Osteoblast (primary cell): Measurements from ENCODE around the gene TMEM213. TPM values are rescaled to one million over a fixed set of nuclear protein-coding genes. Genes with fewer than 3 reads are reported as not detected.

ENCODE experiments used
- DNase-seq: peaks from one replicate; pipeline ENCODE4 v3.0.0; 2011; ENCODE audit warnings: low spot score, mixed read lengths; ENCODE audit not compliant: insufficient read length; ENCODE audit errors: missing footprints
- H2AFZ ChIP-seq: 2 replicates; pipeline ENCODE4 v1.6.0; 2011; ENCODE audit warnings: mild to moderate bottlenecking, low read length
- H3K27ac ChIP-seq: 2 replicates; pipeline ENCODE4 v1.5.1; 2011; ENCODE audit warnings: mild to moderate bottlenecking, low read depth, low read length, moderate library complexity
- H3K27me3 ChIP-seq: 2 replicates; pipeline ENCODE4 v1.6.0; 2012; ENCODE audit warnings: mild to moderate bottlenecking, control low read depth, inconsistent platforms, low read length, moderate library complexity; ENCODE audit not compliant: insufficient read depth
- H3K36me3 ChIP-seq: 2 replicates; pipeline ENCODE4 v1.5.1; 2011; ENCODE audit warnings: mild to moderate bottlenecking, low read length, control low read depth, moderate library complexity; ENCODE audit not compliant: insufficient read depth
- H3K4me1 ChIP-seq: 2 replicates; pipeline ENCODE4 v1.5.1; 2011; ENCODE audit warnings: mild to moderate bottlenecking, low read length, control low read depth, moderate library complexity; ENCODE audit not compliant: insufficient read depth
- H3K4me2 ChIP-seq: 2 replicates; pipeline ENCODE4 v1.6.0; 2011; ENCODE audit warnings: mild to moderate bottlenecking, low read length; ENCODE audit not compliant: insufficient read depth
- H3K4me3 ChIP-seq: fragments of 200-600 bp; sonication (generic); 3 replicates; pipeline ENCODE4 v1.5.1; 2012; ENCODE audit warnings: mild to moderate bottlenecking, low read length, inconsistent platforms; ENCODE audit not compliant: insufficient read depth
- H3K79me2 ChIP-seq: 2 replicates; pipeline ENCODE4 v1.6.0; 2012; ENCODE audit warnings: mild to moderate bottlenecking, low read length, control low read depth, inconsistent platforms; ENCODE audit not compliant: insufficient read depth
- H3K9me3 ChIP-seq: 2 replicates; pipeline ENCODE4 v1.5.1; 2011; ENCODE audit warnings: low read depth, low read length, control low read depth
- H4K20me1 ChIP-seq: 2 replicates; pipeline ENCODE4 v1.6.0; 2012; ENCODE audit warnings: mild to moderate bottlenecking, low read length, control low read depth; ENCODE audit not compliant: insufficient read depth
- CTCF ChIP-seq: IDR thresholded peaks from 2 replicates; pipeline ENCODE4 v1.5.1; 2011; ENCODE audit warnings: mild to moderate bottlenecking, low read depth, low read length, moderate library complexity; ENCODE audit errors: extremely low read depth
- total RNA-seq: library from RNA; depleted of rRNA; stranded (reverse); fragments of >200 nt; gene quantifications from 2 replicates; pipeline ENCODE4 v1.2.3, GENCODE V29; 2012

The TMEM213 gene
- total RNA-seq, 1 donor = not detected

GRCh38 chr7:138863931-138864330 lies 66.1 kb downstream of the TMEM213 start:
- no peak overlapping the region for H2AFZ ChIP-seq
- H3K9me3 ChIP-seq = no peaks in the 10 kb centered on the region
- H3K79me2 ChIP-seq = no peaks in the 10 kb centered on the region
- no peaks in the 10 kb centered on the region for H3K27me3 ChIP-seq
- TF ChIP-seq CTCF = no peak
- peak overlapping the region; percentile 1 for H3K27ac ChIP-seq
- no peak overlapping the region for H3K4me3 ChIP-seq
- no peak overlapping the region for H3K4me2 ChIP-seq
- peaks cover 6% of the 10 kb centered on the region for H3K4me1 ChIP-seq
- no peak for DNase-seq
- H4K20me1 ChIP-seq = no peaks in the 10 kb centered on the region
- H3K36me3 ChIP-seq = no peaks in the 10 kb centered on the region

- Histone ChIP-seq H3K9me3 (no peaks in the 10 kb centered on the region), H4K20me1 (no peaks in the 10 kb centered on the region), H3K36me3 (no peaks in the 10 kb centered on the region), H3K79me2 (no peaks in the 10 kb centered on the region), H3K4me1 (peaks cover 6% of the 10 kb centered on the region), H3K4me2 (no peak overlapping the region), H3K27me3 (no peaks in the 10 kb centered on the region), H3K4me3 (no peak overlapping the region), H3K27ac (peak overlapping the region; percentile 1), H2AFZ (no peak overlapping the region)
- TF ChIP-seq CTCF = no peak
- peak; percentile 97 for DNase-seq
Observed at GRCh38 chr7:138864667-138865066, 66.9 kb downstream of the TMEM213 start.

- H3K4me2 ChIP-seq = no peak overlapping the region
- no peak overlapping the region for H3K27ac ChIP-seq
- H3K27me3 ChIP-seq = no peaks in the 10 kb centered on the region
- TF ChIP-seq CTCF = peak; percentile 45
- no peaks in the 10 kb centered on the region for H4K20me1 ChIP-seq
- no peaks in the 10 kb centered on the region for H3K9me3 ChIP-seq
- peak; percentile 72 for DNase-seq
- H3K36me3 ChIP-seq = no peaks in the 10 kb centered on the region
- no peak overlapping the region for H3K4me3 ChIP-seq
- no peak overlapping the region for H2AFZ ChIP-seq
- H3K4me1 ChIP-seq = peaks cover 6% of the 10 kb centered on the region
- H3K79me2 ChIP-seq = no peaks in the 10 kb centered on the region
Observed at GRCh38 chr7:138865843-138866242, 68.0 kb downstream of the TMEM213 start.

- Histone ChIP-seq H4K20me1 (no peaks in the 10 kb centered on the region), H3K36me3 (no peaks in the 10 kb centered on the region), H3K4me2 (no peak overlapping the region), H2AFZ (no peak overlapping the region), H3K4me3 (no peak overlapping the region), H3K4me1 (peaks cover 6% of the 10 kb centered on the region), H3K27ac (no peak overlapping the region), H3K27me3 (no peaks in the 10 kb centered on the region), H3K79me2 (no peaks in the 10 kb centered on the region), H3K9me3 (no peaks in the 10 kb centered on the region)
- DNase-seq = no peak
- no peak for TF ChIP-seq CTCF
Observed at GRCh38 chr7:138866353-138866752, 68.6 kb downstream of the TMEM213 start.
